Natural killer cell (primary cell): ENCODE data around the gene ZSCAN26. TPM values are rescaled to one million over a fixed set of nuclear protein-coding genes. Genes with fewer than 3 reads are reported as not detected.

Experiments used
- ATAC-seq, 3 donors: fragments of 150-1000 bp in 2 of 3; fragments of 200-7000 bp in 1 of 3; cut with Tn5 transposase; 1 replicate in 1 of 3; 2 replicates in 2 of 3; pipeline ENCODE4 v1.10.0; 2021; ENCODE audit warnings: mild to moderate bottlenecking in 2 of 3, moderate library complexity in 2 of 3
- DNase-seq, 2 donors: peaks; one replicate each; pipeline versions ENCODE4 v3.0.0 to v3.0.0-alpha.2; 2013 to 2021; ENCODE audit warnings: mixed read lengths in 1 of 2
- H3K27ac ChIP-seq: one replicate; pipeline ENCODE4 v1.5.1; 2013; ENCODE audit warnings: mild to moderate bottlenecking, low read length
- H3K27me3 ChIP-seq: one replicate; pipeline ENCODE4 v1.6.1; 2013; ENCODE audit warnings: low read length; ENCODE audit not compliant: control insufficient read depth, insufficient read depth
- H3K36me3 ChIP-seq: one replicate; pipeline ENCODE4 v1.6.1; 2013; ENCODE audit warnings: low read length; ENCODE audit not compliant: control insufficient read depth, insufficient read depth
- H3K4me1 ChIP-seq: one replicate; pipeline ENCODE4 v1.6.1; 2013; ENCODE audit warnings: low read length; ENCODE audit not compliant: control insufficient read depth, insufficient read depth
- H3K4me3 ChIP-seq: one replicate; pipeline ENCODE4 v1.5.1; 2013; ENCODE audit warnings: low read length
- H3K9me3 ChIP-seq: one replicate; pipeline ENCODE4 v1.6.1; 2013; ENCODE audit warnings: low read length; ENCODE audit not compliant: control insufficient read depth, insufficient read depth
- H3K27ac Mint-ChIP-seq, 2 donors: one replicate each; pipeline ENCODE4 v1.8.0; 2022; ENCODE audit warnings: mild to moderate bottlenecking in 2 of 2, mixed read lengths in 2 of 2, moderate library complexity in 1 of 2
- H3K27me3 Mint-ChIP-seq, 2 donors: one replicate each; pipeline ENCODE4 v1.8.0; 2022; ENCODE audit warnings: low read depth in 2 of 2, mixed read lengths in 2 of 2
- H3K36me3 Mint-ChIP-seq: one replicate; pipeline ENCODE4 v1.8.0; 2022; ENCODE audit warnings: mixed read lengths
- H3K4me1 Mint-ChIP-seq, 2 donors: one replicate each; pipeline ENCODE4 v1.8.0; 2022; ENCODE audit warnings: mixed read lengths in 2 of 2
- H3K4me3 Mint-ChIP-seq: one replicate; pipeline ENCODE4 v1.8.0; 2022; ENCODE audit warnings: mild to moderate bottlenecking, moderate library complexity, mixed read lengths
- H3K9me3 Mint-ChIP-seq, 2 donors: one replicate each; pipeline ENCODE4 v1.8.0; 2022; ENCODE audit warnings: mixed read lengths in 2 of 2
- CTCF ChIP-seq: fragments of 200-600 bp; IDR thresholded peaks from one replicate; pipeline ENCODE4 v1.8.0; 2022; ENCODE audit warnings: antibody characterized with exemption
- WGBS: methylation state at CpG from one replicate; pipeline ENCODE4 v1.1.7; 2013; ENCODE audit warnings: missing lambda C conversion rate; ENCODE audit not compliant: insufficient coverage; 5-methylcytosine and 5-hydroxymethylcytosine counted together
- intact Hi-C: fragments of 100-400 bp; cut with micrococcal nuclease; formaldehyde crosslinking; loops from one replicate; pipeline ENCODE4 v1.14.2; 2022
- total RNA-seq, 4 donors: library from RNA; stranded (reverse); fragments of 120-200 nt in 1 of 4; gene quantifications; one replicate each; pipeline versions ENCODE4 v1.2.3 to v1.2.4, GENCODE V29; 2013 to 2022

The ZSCAN26 gene
- total RNA-seq, 3 donors from 2014 or later (not counting 1 experiment from before 2014, with no cell fraction given) = 13.7 to 24.4 (median 15.4) TPM

GRCh38 chr6:28322661-28323060 lies 55.7 kb downstream of the ZSCAN26 start:
- Mint-ChIP-seq H3K9me3 (peaks cover 7 to 13% of the 10 kb centered on the region in 2 donors), H3K4me1 (no peaks in the 10 kb centered on the region), H3K27me3 (peaks cover 9 to 24% of the 10 kb centered on the region in 2 donors), H3K27ac (no peak overlapping the region), H3K4me3 (no peak overlapping the region), H3K36me3 (peaks cover 23% of the 10 kb centered on the region)
- no peak for TF ChIP-seq CTCF
- H3K9me3 ChIP-seq = peaks cover 20% of the 10 kb centered on the region
- ATAC-seq (no peak), DNase-seq (no peak)
- WGBS = 86% methylated on average over 3 of the region's 3 CpGs
- intact Hi-C loops = no loop called here
- no peaks in the 10 kb centered on the region for H3K4me1 ChIP-seq
- H3K36me3 ChIP-seq = peaks cover 3% of the 10 kb centered on the region
- no peak overlapping the region for H3K4me3 ChIP-seq
- no peak overlapping the region for H3K27ac ChIP-seq
- H3K27me3 ChIP-seq = no peaks in the 10 kb centered on the region

GRCh38 chr6:28323813-28324424 lies 57.0 kb downstream of the ZSCAN26 start:
- H3K36me3 ChIP-seq = peaks cover 3% of the 10 kb centered on the region
- no peak overlapping the region for H3K27ac Mint-ChIP-seq
- 100% methylated on average over 1 of the region's 1 CpG for WGBS
- intact Hi-C loops = no loop called here
- peaks cover 26% of the 10 kb centered on the region for H3K9me3 ChIP-seq
- no peaks in the 10 kb centered on the region for H3K27me3 ChIP-seq
- peaks cover 9 to 24% of the 10 kb centered on the region in 2 donors for H3K27me3 Mint-ChIP-seq
- DNase-seq = no peak
- H3K36me3 Mint-ChIP-seq = peaks cover 26% of the 10 kb centered on the region
- ATAC-seq = no peak
- TF ChIP-seq CTCF = no peak
- H3K4me1 Mint-ChIP-seq = no peaks in the 10 kb centered on the region
- H3K9me3 Mint-ChIP-seq = peaks cover 7 to 18% of the 10 kb centered on the region in 2 donors
- H3K4me3 ChIP-seq = no peak overlapping the region
- H3K27ac ChIP-seq = no peak overlapping the region
- no peaks in the 10 kb centered on the region for H3K4me1 ChIP-seq
- no peak overlapping the region for H3K4me3 Mint-ChIP-seq

GRCh38 chr6:28326371-28326948 lies 59.5 kb downstream of the ZSCAN26 start:
- Histone ChIP-seq H3K27ac (no peak overlapping the region), H3K9me3 (peaks cover 24% of the 10 kb centered on the region), H3K4me1 (no peaks in the 10 kb centered on the region), H3K36me3 (peaks cover 3% of the 10 kb centered on the region), H3K27me3 (no peaks in the 10 kb centered on the region), H3K4me3 (no peak overlapping the region)
- H3K27me3 Mint-ChIP-seq = peaks cover 9 to 17% of the 10 kb centered on the region in 2 donors
- 95% methylated on average over 7 of the region's 7 CpGs for WGBS
- no peaks in the 10 kb centered on the region for H3K4me1 Mint-ChIP-seq
- H3K36me3 Mint-ChIP-seq = peaks cover 26% of the 10 kb centered on the region
- H3K9me3 Mint-ChIP-seq = peaks cover 7 to 18% of the 10 kb centered on the region in 2 donors
- H3K27ac Mint-ChIP-seq = no peak overlapping the region
- H3K4me3 Mint-ChIP-seq = no peak overlapping the region
- ATAC-seq (no peak), DNase-seq (no peak)
- TF ChIP-seq CTCF = no peak
- intact Hi-C loops = no loop called here

Other genes with a start within 250 kb of the ZSCAN26 start
- gene ZNF165, start 186.6 kb upstream of the ZSCAN26 start, total RNA-seq = 1 to 10 TPM in 1 of 3 donors, under 1 TPM in 2; 0.61 to 2.2 (median 0.85) TPM
- 1 to 10 TPM; 7.7 to 9.1 (median 7.8) TPM for gene ZSCAN16, start 142.5 kb upstream of the ZSCAN26 start, total RNA-seq
- 10 to 100 TPM; 38.0 to 42.5 (median 39.2) TPM for gene ZKSCAN8, start 125.3 kb upstream of the ZSCAN26 start, total RNA-seq
- 10 to 100 TPM; 17.7 to 20.0 (median 18.7) TPM for gene ZSCAN9, start 41.9 kb upstream of the ZSCAN26 start, total RNA-seq
- gene ZKSCAN4, start 14.9 kb upstream of the ZSCAN26 start, total RNA-seq = 1 to 10 TPM; 1.6 to 4.2 (median 2.9) TPM
- gene NKAPL, start 7.8 kb upstream of the ZSCAN26 start, total RNA-seq = under 1 TPM in 2 of 3 donors, not detected in 1; 0.31 to 0.36 TPM
- gene PGBD1, start 14.4 kb downstream of the ZSCAN26 start, total RNA-seq = 1 to 10 TPM; 1.1 to 1.5 (median 1.1) TPM
- gene ZSCAN31, start 69.0 kb downstream of the ZSCAN26 start, total RNA-seq = 1 to 10 TPM in 1 of 3 donors, under 1 TPM in 2; 0.65 to 2.2 (median 0.72) TPM
- gene ZKSCAN3, start 82.8 kb downstream of the ZSCAN26 start, total RNA-seq = 1 to 10 TPM; 3.1 to 6.0 (median 4.7) TPM
- gene ZSCAN12, start 132.6 kb downstream of the ZSCAN26 start, total RNA-seq = 1 to 10 TPM; 3.5 to 4.9 (median 3.9) TPM
- gene ZSCAN23, start 176.3 kb downstream of the ZSCAN26 start, total RNA-seq = under 1 TPM in 2 of 3 donors, not detected in 1; 0.36 to 0.55 TPM
- gene GPX6, start 248.7 kb downstream of the ZSCAN26 start, total RNA-seq = not detected